K562 (cell line): ENCODE results near the gene FGF1. TPM values are rescaled to one million over a fixed set of nuclear protein-coding genes. Genes with fewer than 3 reads are reported as not detected.

ENCODE experiments used
- ATAC-seq: fragments of 200-7000 bp; cut with Tn5 transposase; 3 replicates; pipeline ENCODE4 v1.9.1; 2020; ENCODE audit warnings: moderate library complexity
- BruUV-seq: library from RNA; stranded (reverse); fragments of 400-500 nt; replicated peaks from 2 replicates; lab custom pipeline; 2021; lab: Mats Ljungman, UMichigan
- CTCF ChIA-PET: fragments of 300-600 bp; formaldehyde crosslinking; extraction: SDS; loops from one replicate; lab custom pipeline; 2021; ENCODE audit warnings: low intra/inter-chr PET ratio; lab: Yijun Ruan, JAX
- POLR2A ChIA-PET: fragments of 300-600, 350-650 bp; sonication (Branson Sonifier 250); formaldehyde crosslinking; extraction: SDS; loops from one replicate; lab custom pipeline; 2021; ENCODE audit warnings: antibody characterized with exemption, inconsistent platforms; lab: Yijun Ruan, JAX
- DNase-seq, 4 experiments: peaks; one replicate each; pipeline versions ENCODE4 v3.0.0 to v3.0.0-alpha.2; 2011 to 2018; ENCODE audit warnings: low spot score in 3 of 4, mixed read lengths in 3 of 4; ENCODE audit errors: extremely low read depth in 1 of 4
- FAIRE-seq: peaks from 2 replicates; lab custom pipeline; 2011; peaks lifted over from hg19 to GRCh38; lab: Jason Lieb, UNC
- H2AFZ ChIP-seq: 2 replicates; pipeline ENCODE4 v1.6.0; 2011; ENCODE audit warnings: low read depth, low read length, control low read depth, inconsistent platforms
- H3K27ac ChIP-seq: fragments of 200-600 bp; 3 replicates; pipeline ENCODE4 v1.8.0; 2011; ENCODE audit warnings: low read depth, mild to moderate bottlenecking, control low read depth, inconsistent platforms, low read length, moderate library complexity, mixed read lengths; ENCODE audit errors: extremely low read depth
- H3K27me3 ChIP-seq, 2 experiments: fragments of 300-600 bp in 1 of 2; 2 replicates in 1 of 2; 3 replicates in 1 of 2; pipeline versions ENCODE4 v1.6.0 to v1.8.0; 2011; ENCODE audit warnings: inconsistent platforms in 2 of 2, low read length in 2 of 2, mild to moderate bottlenecking in 1 of 2, mixed read lengths in 1 of 2, moderate library complexity in 1 of 2; ENCODE audit not compliant: control insufficient read depth in 2 of 2, insufficient read depth in 2 of 2
- H3K36me3 ChIP-seq: fragments of 300-600 bp; 3 replicates; pipeline ENCODE4 v1.8.0; 2011; ENCODE audit warnings: mild to moderate bottlenecking, low read length, inconsistent platforms; ENCODE audit not compliant: control insufficient read depth, insufficient read depth
- H3K4me1 ChIP-seq, 2 experiments: fragments of 200-600 bp in 1 of 2; replicated peaks in 1 of 2; 2 replicates in 1 of 2; 3 replicates in 1 of 2; pipeline versions ENCODE4 v1.5.1 to v1.8.0; 2011; ENCODE audit warnings: inconsistent platforms in 2 of 2, low read length in 2 of 2, mild to moderate bottlenecking in 1 of 2, mixed read lengths in 1 of 2, moderate library complexity in 1 of 2; ENCODE audit not compliant: control insufficient read depth in 2 of 2, insufficient read depth in 2 of 2
- H3K4me2 ChIP-seq: 2 replicates; pipeline ENCODE4 v1.6.1; 2011; ENCODE audit warnings: low read length, control low read depth, inconsistent platforms, mixed read lengths; ENCODE audit not compliant: insufficient read depth
- H3K4me3 ChIP-seq: fragments of 200-600 bp; sonication (generic), shearing (Covaris generic); 2 replicates; pipeline ENCODE4 v1.5.1; 2016; ENCODE audit warnings: control low read depth, inconsistent platforms
- H3K79me2 ChIP-seq: fragments of 200-600 bp; 3 replicates; pipeline ENCODE4 v1.8.0; 2011; ENCODE audit warnings: low read length, inconsistent platforms; ENCODE audit not compliant: control insufficient read depth, insufficient read depth
- H3K9ac ChIP-seq, 2 experiments: 2 replicates each; pipeline versions ENCODE4 v1.6.0 to v1.6.1; 2011; ENCODE audit warnings: low read depth in 2 of 2, low read length in 2 of 2, control low read depth in 1 of 2, inconsistent platforms in 1 of 2, mild to moderate bottlenecking in 1 of 2, mixed read lengths in 1 of 2; ENCODE audit not compliant: insufficient read depth in 1 of 2
- H3K9me1 ChIP-seq: one replicate; pipeline ENCODE4 v1.6.0; 2011; ENCODE audit warnings: inconsistent platforms, mild to moderate bottlenecking, low read length, moderate library complexity; ENCODE audit not compliant: control insufficient read depth, insufficient read depth
- H3K9me3 ChIP-seq: replicated peaks from 2 replicates; pipeline ENCODE4 v1.5.1; 2011; ENCODE audit warnings: low read depth, low read length, inconsistent platforms; ENCODE audit not compliant: control insufficient read depth, insufficient read depth
- H4K20me1 ChIP-seq: replicated peaks from 2 replicates; pipeline ENCODE4 v1.6.1; 2011; ENCODE audit warnings: low read length, inconsistent platforms, mixed read lengths; ENCODE audit not compliant: control insufficient read depth, insufficient read depth
- BRCA1 ChIP-seq, 2 experiments: fragments of 450-650 bp in 1 of 2; sonication (generic) in 1 of 2; formaldehyde crosslinking in 1 of 2; IDR thresholded peaks; 2 replicates each; pipeline versions ENCODE4 v1.5.0 to v1.6.1; 2017 to 2020; ENCODE audit warnings: mild to moderate bottlenecking in 1 of 2, missing genetic modification reagents in 1 of 2
- CBFA2T3 ChIP-seq: fragments of 450-650 bp; IDR thresholded peaks from 2 replicates; pipeline ENCODE4 v1.6.1; 2017
- ELK3 ChIP-seq: fragments of 450-650 bp; formaldehyde crosslinking; IDR thresholded peaks from 2 replicates; pipeline ENCODE4 v1.4.0; 2020; ENCODE audit warnings: mild to moderate bottlenecking
- KDM5B ChIP-seq: fragments of 200-600 bp; sonication (generic); IDR thresholded peaks from 2 replicates; pipeline ENCODE4 v1.6.1; 2012; ENCODE audit warnings: low read depth, mild to moderate bottlenecking, moderate library complexity, low read length, control low read depth, inconsistent platforms; ENCODE audit not compliant: insufficient replicate concordance
- NFATC3 ChIP-seq: fragments of 450-650 bp; IDR thresholded peaks from 2 replicates; pipeline ENCODE4 v1.6.1; 2017; ENCODE audit warnings: mild to moderate bottlenecking
- NUFIP1 ChIP-seq: fragments of 450-650 bp; IDR thresholded peaks from 2 replicates; pipeline ENCODE4 v1.6.1; 2018; ENCODE audit not compliant: partially characterized antibody
- TAL1 ChIP-seq: fragments of 450-650 bp; IDR thresholded peaks from 2 replicates; pipeline ENCODE4 v1.6.1; 2016; ENCODE audit warnings: mild to moderate bottlenecking
- TCF7L2 ChIP-seq: fragments of 150-350 bp; IDR thresholded peaks from 2 replicates; pipeline ENCODE4 v1.6.1; 2016; ENCODE audit warnings: low read depth, mild to moderate bottlenecking, low read length, moderate library complexity
- U2AF1 ChIP-seq: fragments of 200-400 bp; formaldehyde crosslinking; optimal IDR thresholded peaks from 2 replicates; pipeline ENCODE3; 2017; ENCODE audit warnings: mild to moderate bottlenecking, low read depth, low read length, moderate library complexity
- ZNF316 ChIP-seq: fragments of 450-650 bp; IDR thresholded peaks from 2 replicates; pipeline ENCODE4 v1.6.1; 2016
- ZNF347 ChIP-seq: fragments of 450-650 bp; formaldehyde crosslinking; IDR thresholded peaks from 2 replicates; pipeline ENCODE4 v1.4.0; 2020; ENCODE audit warnings: low read depth, mild to moderate bottlenecking, moderate library complexity
- ZNF592 ChIP-seq: fragments of 450-650 bp; IDR thresholded peaks from 2 replicates; pipeline ENCODE4 v1.6.1; 2017; ENCODE audit warnings: antibody characterized with exemption, mild to moderate bottlenecking
- ZNF75A ChIP-seq: fragments of 450-650 bp; formaldehyde crosslinking; IDR thresholded peaks from 2 replicates; pipeline ENCODE4 v1.4.0; 2020; ENCODE audit warnings: mild to moderate bottlenecking
- WGBS: fragments of 100-300 bp; shearing (Covaris generic); methylation state at CpG from one replicate; pipeline ENCODE4 v1.1.6; 2016; ENCODE audit warnings: low coverage, mixed read lengths; ENCODE audit not compliant: insufficient coverage; ENCODE audit errors: missing lambda C conversion rate; 5-methylcytosine and 5-hydroxymethylcytosine counted together
- in situ Hi-C: fragments of 300-500 bp; cut with MboI; formaldehyde crosslinking; loops from 4 replicates; pipeline ENCODE4 v1.15.0; 2018; ENCODE audit warnings: inconsistent platforms, mixed read lengths
- intact Hi-C: fragments of 100-400 bp; cut with micrococcal nuclease; formaldehyde crosslinking; loops from 2 replicates; pipeline ENCODE4 v1.14.2; 2022
- polyA plus RNA-seq, 8 experiments: library from polyadenylated mRNA; depleted of rRNA in 4 of 8; stranded (reverse) in 5 of 8; unstranded in 3 of 8; fragments of >200 nt; fragmentation: Nextera tagmentation in 2 of 8; fragmentation: Illumina TruSeq in 1 of 8; extraction: Ambion mirVana in 2 of 8; extraction: Trizol in 1 of 8; gene quantifications; 2 replicates each; pipeline versions ENCODE4 v1.2.1 to v1.2.3, GENCODE V29; 2011 to 2014; ENCODE audit warnings: inconsistent platforms in 1 of 8, missing spikeins in 1 of 8
- total RNA-seq, 7 experiments: library from RNA; depleted of rRNA in 6 of 7; stranded (reverse); fragments of >200 nt in 6 of 7; fragmentation: Illumina TruSeq in 2 of 7; extraction: Trizol in 2 of 7; gene quantifications; 2 replicates each; pipeline versions ENCODE4 v1.2.1 to v1.2.3, GENCODE V29; 2011 to 2021; ENCODE audit warnings: low replicate concordance in 1 of 7
- TF ChIP-seq, protein P1 (sequence below): fragments of 250-450 bp; sonication (Bioruptor Pico); IDR thresholded peaks from 2 replicates; pipeline ENCODE4 v1.8.0; 2021; ENCODE audit warnings: moderate library complexity, mild to moderate bottlenecking, inconsistent platforms

The FGF1 gene
- total and polyA plus RNA-seq, 9 of the 15 experiments (the other 6 are each of a cell fraction or from before 2014, with no cell fraction given), result not detected

GRCh38 chr5:142572006-142572405 is 113.9 kb downstream of the FGF1 start:
- ChIA-PET CTCF (no interaction called here), POLR2A (no interaction called here)
- H2AFZ ChIP-seq, result no peak overlapping the region
- H4K20me1 ChIP-seq, result no peaks in the 10 kb centered on the region
- no peak overlapping the region for H3K9ac ChIP-seq
- H3K36me3 ChIP-seq, result no peaks in the 10 kb centered on the region
- ATAC-seq (no peak), FAIRE-seq (no peak), DNase-seq (no peak)
- no peaks in the 10 kb centered on the region for H3K79me2 ChIP-seq
- H3K27me3 ChIP-seq, result peaks cover 9 to 11% of the 10 kb centered on the region in 2 experiments; a peak in 4 of 5 replicates
- no peak overlapping the region for H3K4me2 ChIP-seq
- no peak overlapping the region for H3K4me3 ChIP-seq
- TF ChIP-seq, protein P1, sequence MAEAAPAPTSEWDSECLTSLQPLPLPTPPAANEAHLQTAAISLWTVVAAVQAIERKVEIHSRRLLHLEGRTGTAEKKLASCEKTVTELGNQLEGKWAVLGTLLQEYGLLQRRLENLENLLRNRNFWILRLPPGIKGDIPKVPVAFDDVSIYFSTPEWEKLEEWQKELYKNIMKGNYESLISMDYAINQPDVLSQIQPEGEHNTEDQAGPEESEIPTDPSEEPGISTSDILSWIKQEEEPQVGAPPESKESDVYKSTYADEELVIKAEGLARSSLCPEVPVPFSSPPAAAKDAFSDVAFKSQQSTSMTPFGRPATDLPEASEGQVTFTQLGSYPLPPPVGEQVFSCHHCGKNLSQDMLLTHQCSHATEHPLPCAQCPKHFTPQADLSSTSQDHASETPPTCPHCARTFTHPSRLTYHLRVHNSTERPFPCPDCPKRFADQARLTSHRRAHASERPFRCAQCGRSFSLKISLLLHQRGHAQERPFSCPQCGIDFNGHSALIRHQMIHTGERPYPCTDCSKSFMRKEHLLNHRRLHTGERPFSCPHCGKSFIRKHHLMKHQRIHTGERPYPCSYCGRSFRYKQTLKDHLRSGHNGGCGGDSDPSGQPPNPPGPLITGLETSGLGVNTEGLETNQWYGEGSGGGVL (CRISPR knock-in tag), result no peak
- TF ChIP-seq NFATC3 (no peak), ZNF316 (0 out of 2 replicates have a peak, but pooled peaks have one; percentile 11), ZNF592 (no peak), ELK3 (CRISPR knock-in tag) (no peak), ZNF75A (CRISPR knock-in tag) (no peak), ZNF347 (no peak), TAL1 (0 out of 2 replicates have a peak, but pooled peaks have one; percentile 18), KDM5B (no peak), NUFIP1 (no peak), BRCA1 (IDR thresholded peaks at IDR 0.05) (no peak), BRCA1 (CRISPR knock-in tag; IDR thresholded peaks at IDR 0.05) (no peak), TCF7L2 (no peak), U2AF1 (no peak), CBFA2T3 (peak; percentile 16; the same call in 1 of the 2 replicates)
- no peak overlapping the region for H3K27ac ChIP-seq
- no peaks in the 10 kb centered on the region for H3K9me1 ChIP-seq
- intact Hi-C loops, result no loop called here
- 0% methylated on average over 3 of the region's 4 CpGs for WGBS
- in situ Hi-C loops, result no loop called here
- no TSS peak for BruUV-seq
- no peaks in the 10 kb centered on the region for H3K4me1 ChIP-seq
- no peaks in the 10 kb centered on the region for H3K9me3 ChIP-seq
